ENCODE measurements around the gene PTPRA. TPM values are rescaled to one million over a fixed set of nuclear protein-coding genes. Genes with fewer than 3 reads are reported as not detected.
"Not testable (repeated sequence)": the region's sequence is repeated elsewhere in the genome, so short reads cannot be mapped to it uniquely, and the experiment has no call there.

The PTPRA gene
- total RNA-seq, 1 donor from 2014 or later: 80.2 TPM

DNA sequence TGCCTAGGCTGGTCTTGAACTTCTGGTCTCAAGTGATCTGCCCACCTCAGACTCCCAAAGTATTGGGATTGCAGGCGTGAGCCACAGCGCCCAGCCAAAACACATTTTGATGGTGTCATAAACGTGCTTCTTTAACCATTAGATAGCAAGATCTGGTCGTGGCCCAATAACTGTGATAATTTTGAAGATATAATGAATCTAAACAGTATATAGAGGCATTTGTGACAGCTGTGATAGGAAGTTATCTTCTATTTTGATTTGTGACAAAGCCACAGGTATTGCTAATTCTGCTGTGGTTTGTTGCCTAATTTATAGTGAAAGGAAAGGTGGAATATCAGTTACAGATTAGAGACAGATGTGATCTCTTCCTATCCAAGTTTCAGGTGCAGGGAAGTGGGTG, 197.4 kb downstream of the PTPRA start:
- Mint-ChIP-seq H3K4me1 (ENCODE audit: unreplicated experiment) (no peaks in the 10 kb centered on the region), H3K4me3 (ENCODE audit: unreplicated experiment) (no peak overlapping the region), H3K27me3 (ENCODE audit: unreplicated experiment) (peaks cover 11% of the 10 kb centered on the region), H3K27ac (ENCODE audit: unreplicated experiment) (no peak overlapping the region), H3K36me3 (ENCODE audit: unreplicated experiment) (no peaks in the 10 kb centered on the region), H3K9me3 (ENCODE audit: unreplicated experiment) (no peaks in the 10 kb centered on the region)
- TF ChIP-seq, protein P1, sequence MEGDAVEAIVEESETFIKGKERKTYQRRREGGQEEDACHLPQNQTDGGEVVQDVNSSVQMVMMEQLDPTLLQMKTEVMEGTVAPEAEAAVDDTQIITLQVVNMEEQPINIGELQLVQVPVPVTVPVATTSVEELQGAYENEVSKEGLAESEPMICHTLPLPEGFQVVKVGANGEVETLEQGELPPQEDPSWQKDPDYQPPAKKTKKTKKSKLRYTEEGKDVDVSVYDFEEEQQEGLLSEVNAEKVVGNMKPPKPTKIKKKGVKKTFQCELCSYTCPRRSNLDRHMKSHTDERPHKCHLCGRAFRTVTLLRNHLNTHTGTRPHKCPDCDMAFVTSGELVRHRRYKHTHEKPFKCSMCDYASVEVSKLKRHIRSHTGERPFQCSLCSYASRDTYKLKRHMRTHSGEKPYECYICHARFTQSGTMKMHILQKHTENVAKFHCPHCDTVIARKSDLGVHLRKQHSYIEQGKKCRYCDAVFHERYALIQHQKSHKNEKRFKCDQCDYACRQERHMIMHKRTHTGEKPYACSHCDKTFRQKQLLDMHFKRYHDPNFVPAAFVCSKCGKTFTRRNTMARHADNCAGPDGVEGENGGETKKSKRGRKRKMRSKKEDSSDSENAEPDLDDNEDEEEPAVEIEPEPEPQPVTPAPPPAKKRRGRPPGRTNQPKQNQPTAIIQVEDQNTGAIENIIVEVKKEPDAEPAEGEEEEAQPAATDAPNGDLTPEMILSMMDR (IDR thresholded peaks at IDR 0.05): no peak
- DNase-seq (ENCODE audit: extremely low spot score, unreplicated experiment): no peak

DNA sequence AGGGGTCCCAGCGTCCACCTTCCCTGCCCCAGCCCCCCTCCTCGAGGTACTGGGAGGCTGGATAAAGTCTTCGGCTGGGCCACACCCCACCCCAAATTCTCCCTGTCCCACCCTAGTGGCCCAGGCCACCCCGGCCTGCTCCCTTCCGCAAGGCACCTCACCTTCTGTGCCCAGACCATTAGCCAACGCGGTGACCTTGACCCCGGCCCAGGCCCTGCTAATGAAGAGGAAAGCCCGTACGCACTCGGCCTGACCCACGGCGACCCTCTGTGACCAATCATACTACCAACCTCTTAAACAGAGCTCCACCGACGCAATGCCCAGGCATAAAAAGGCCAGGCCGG, 198.0 kb downstream of the PTPRA start:
- no peak overlapping the region for H3K4me3 Mint-ChIP-seq (ENCODE audit: unreplicated experiment)

DNA sequence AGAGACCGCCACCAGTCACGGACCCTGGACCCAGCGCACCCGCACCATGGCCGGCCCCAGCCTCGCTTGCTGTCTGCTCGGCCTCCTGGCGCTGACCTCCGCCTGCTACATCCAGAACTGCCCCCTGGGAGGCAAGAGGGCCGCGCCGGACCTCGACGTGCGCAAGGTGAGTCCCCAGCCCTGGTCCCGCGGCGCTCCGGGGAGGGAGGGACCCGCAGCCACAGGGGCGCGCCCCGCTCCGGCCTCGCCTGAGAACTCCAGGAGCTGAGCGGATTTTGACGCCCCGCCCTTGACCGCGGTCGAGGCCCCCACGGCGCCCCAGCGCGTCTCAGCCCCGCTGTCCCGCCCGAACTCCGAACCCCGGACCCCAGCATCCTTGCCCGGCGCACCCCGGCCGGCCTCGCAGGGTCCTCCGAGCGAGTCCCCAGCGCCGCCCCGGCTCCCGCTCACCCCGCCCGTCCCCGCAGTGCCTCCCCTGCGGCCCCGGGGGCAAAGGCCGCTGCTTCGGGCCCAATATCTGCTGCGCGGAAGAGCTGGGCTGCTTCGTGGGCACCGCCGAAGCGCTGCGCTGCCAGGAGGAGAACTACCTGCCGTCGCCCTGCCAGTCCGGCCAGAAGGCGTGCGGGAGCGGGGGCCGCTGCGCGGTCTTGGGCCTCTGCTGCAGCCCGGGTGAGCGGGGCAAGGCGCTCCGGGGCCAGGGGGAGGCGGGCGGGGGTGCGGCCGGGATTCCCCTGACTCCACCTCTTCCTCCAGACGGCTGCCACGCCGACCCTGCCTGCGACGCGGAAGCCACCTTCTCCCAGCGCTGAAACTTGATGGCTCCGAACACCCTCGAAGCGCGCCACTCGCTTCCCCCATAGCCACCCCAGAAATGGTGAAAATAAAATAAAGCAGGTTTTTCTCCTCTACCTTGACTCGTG, 198.6 kb downstream of the PTPRA start, which contains the start of gene OXT:
TSS of gene OXT (plus strand) at position 11 of the 920 bp plus-strand sequence. CDS start at position 47, 36 bp downstream.
- Mint-ChIP-seq H3K27me3 (ENCODE audit: unreplicated experiment) (peaks cover 12% of the 10 kb centered on the region), H3K4me3 (ENCODE audit: unreplicated experiment) (no peak within 1 kb of the TSS), H3K27ac (ENCODE audit: unreplicated experiment) (no peak within 1 kb of the TSS), H3K4me1 (ENCODE audit: unreplicated experiment) (no peaks in the 10 kb centered on the region), H3K36me3 (ENCODE audit: unreplicated experiment) (no peaks in the 10 kb centered on the region), H3K9me3 (ENCODE audit: unreplicated experiment) (no peaks in the 10 kb centered on the region)
- TF ChIP-seq, protein P1 (IDR thresholded peaks at IDR 0.05): no peak
- DNase-seq (ENCODE audit: extremely low spot score, unreplicated experiment): no peak

More for the DNA sequence above, 198.0 kb downstream of the PTPRA start:
- H3K9me3 Mint-ChIP-seq (ENCODE audit: unreplicated experiment): no peaks in the 10 kb centered on the region
- H3K36me3 Mint-ChIP-seq (ENCODE audit: unreplicated experiment): no peaks in the 10 kb centered on the region
- TF ChIP-seq, protein P1 (IDR thresholded peaks at IDR 0.05): no peak
- H3K27ac Mint-ChIP-seq (ENCODE audit: unreplicated experiment): no peak overlapping the region
- H3K4me1 Mint-ChIP-seq (ENCODE audit: unreplicated experiment): no peaks in the 10 kb centered on the region
- no peak for DNase-seq (ENCODE audit: extremely low spot score, unreplicated experiment)
- H3K27me3 Mint-ChIP-seq (ENCODE audit: unreplicated experiment): peaks cover 12% of the 10 kb centered on the region

DNA sequence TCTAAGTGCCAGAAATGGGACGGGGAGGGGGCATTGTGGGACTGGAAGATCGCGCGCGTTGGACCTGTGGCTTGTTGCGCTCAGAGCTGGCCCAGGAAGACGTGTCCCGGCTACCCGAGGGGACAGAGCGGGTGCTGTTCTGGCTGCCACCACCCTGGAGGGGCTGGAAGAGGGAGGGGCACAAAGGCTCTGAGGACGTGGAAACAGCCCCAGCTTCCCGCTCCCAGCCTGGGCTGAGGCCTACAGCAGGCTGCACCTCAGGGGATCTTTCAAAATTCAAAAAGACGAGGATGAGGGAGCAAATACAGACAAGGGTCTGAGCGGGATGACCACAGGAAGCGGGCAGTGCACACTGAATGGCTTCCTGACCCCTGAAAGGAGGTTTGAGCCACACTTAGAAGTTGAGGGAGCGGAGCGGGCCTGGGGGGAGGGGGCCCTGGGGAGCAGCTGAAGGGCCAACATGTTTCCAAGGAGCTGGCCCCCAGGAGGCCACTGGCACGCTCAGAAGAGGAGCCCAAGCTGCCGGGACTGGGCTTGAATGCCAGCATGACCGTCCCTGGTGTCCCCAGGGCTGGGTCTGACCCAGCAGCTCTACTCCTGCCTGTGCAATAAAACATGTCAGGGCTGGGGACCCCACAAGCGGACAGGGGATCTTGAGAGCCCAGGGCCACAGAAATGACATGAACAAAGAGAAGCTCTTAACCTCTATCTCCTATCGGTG, 199.4 kb downstream of the PTPRA start:
- Mint-ChIP-seq H3K9me3 (ENCODE audit: unreplicated experiment) (no peaks in the 10 kb centered on the region), H3K27me3 (ENCODE audit: unreplicated experiment) (peaks cover 7% of the 10 kb centered on the region), H3K27ac (ENCODE audit: unreplicated experiment) (no peak overlapping the region), H3K36me3 (ENCODE audit: unreplicated experiment) (no peaks in the 10 kb centered on the region), H3K4me1 (ENCODE audit: unreplicated experiment) (no peaks in the 10 kb centered on the region), H3K4me3 (ENCODE audit: unreplicated experiment) (no peak overlapping the region)
- DNase-seq (ENCODE audit: extremely low spot score, unreplicated experiment): no peak
- TF ChIP-seq, protein P1 (IDR thresholded peaks at IDR 0.05): no peak

DNA sequence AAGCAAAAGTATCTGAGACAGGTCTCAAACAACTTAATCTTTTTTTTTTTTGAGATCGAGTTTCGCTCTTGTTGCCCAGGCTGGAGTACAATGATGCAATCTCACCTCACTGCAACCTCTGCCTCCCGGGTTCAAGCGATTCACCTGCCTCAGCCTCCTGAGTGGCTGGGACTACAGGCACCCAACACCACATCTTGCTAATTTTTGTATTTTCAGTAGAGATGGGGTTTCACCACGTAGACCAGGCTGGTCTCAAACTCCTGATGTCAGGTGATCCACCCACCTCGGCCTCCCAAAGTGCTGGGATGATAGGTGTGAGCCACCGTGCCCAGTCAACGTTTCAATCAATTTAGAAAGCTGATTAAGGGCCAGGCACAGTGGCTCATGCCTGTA, 200.0 kb downstream of the PTPRA start:
- H3K27me3 Mint-ChIP-seq (ENCODE audit: unreplicated experiment); H3K9me3 Mint-ChIP-seq (ENCODE audit: unreplicated experiment); H3K4me1 Mint-ChIP-seq (ENCODE audit: unreplicated experiment); H3K27ac Mint-ChIP-seq (ENCODE audit: unreplicated experiment); H3K4me3 Mint-ChIP-seq (ENCODE audit: unreplicated experiment); H3K36me3 Mint-ChIP-seq (ENCODE audit: unreplicated experiment); DNase-seq (ENCODE audit: extremely low spot score, unreplicated experiment): not testable (repeated sequence)
